GM12878 (cell line): ENCODE data around the gene ST6GALNAC3. TPM values are rescaled to one million over a fixed set of nuclear protein-coding genes. Genes with fewer than 3 reads are reported as not detected.

Source experiments
- ATAC-seq: fragments of 200-7000 bp; cut with Tn5 transposase; 3 replicates; pipeline ENCODE4 v1.9.1; 2020; ENCODE audit warnings: mild to moderate bottlenecking, moderate library complexity
- BruUV-seq: library from RNA; stranded (reverse); fragments of 400-500 nt; replicated peaks from 2 replicates; lab custom pipeline; 2021; lab: Mats Ljungman, UMichigan
- CTCF ChIA-PET: fragments of 300-600 bp; sonication (Branson Sonifier 250); formaldehyde crosslinking; extraction: SDS; loops from one replicate; lab custom pipeline; 2021; ENCODE audit warnings: inconsistent platforms; lab: Yijun Ruan, JAX
- POLR2A ChIA-PET: fragments of 350-600 bp; formaldehyde crosslinking; extraction: SDS; loops from one replicate; lab custom pipeline; 2021; ENCODE audit warnings: inconsistent platforms; lab: Charles Lee
- RAD21 ChIA-PET: fragments of 300-600 bp; sonication (Branson Sonifier 250); formaldehyde crosslinking; loops from one replicate; lab custom pipeline; 2023; ENCODE audit warnings: antibody characterized with exemption; ENCODE audit not compliant: unreplicated experiment; lab: Charles Lee
- SMC1A ChIA-PET: fragments of 300-600 bp; sonication (Branson Sonifier 250); formaldehyde crosslinking; loops from one replicate; lab custom pipeline; 2023; ENCODE audit not compliant: unreplicated experiment, uncharacterized antibody; lab: Charles Lee
- DNase-seq: peaks from one replicate; pipeline ENCODE4 v3.0.0-alpha.2; 2011; ENCODE audit warnings: low read depth, low spot score
- FAIRE-seq: peaks from 3 replicates; lab custom pipeline; 2011; peaks lifted over from hg19 to GRCh38; lab: Jason Lieb, UNC
- H2AFZ ChIP-seq: 2 replicates; pipeline ENCODE4 v1.6.0; 2011; ENCODE audit warnings: low read depth, low read length, control low read depth; ENCODE audit not compliant: control insufficient read depth
- H3K27ac ChIP-seq: 2 replicates; pipeline ENCODE4 v1.5.1; 2011; ENCODE audit warnings: control low read depth; ENCODE audit not compliant: control insufficient read depth, insufficient read depth
- H3K27me3 ChIP-seq, 2 experiments: replicated peaks in 1 of 2; 2 replicates each; pipeline versions ENCODE4 v1.6.0 to v1.6.1; 2011; ENCODE audit warnings: low read length in 1 of 2; ENCODE audit not compliant: control insufficient read depth in 2 of 2, insufficient read depth in 2 of 2
- H3K36me3 ChIP-seq, 2 experiments: 2 replicates each; pipeline ENCODE4 v1.5.1; 2011; ENCODE audit warnings: low read length in 1 of 2; ENCODE audit not compliant: control insufficient read depth in 2 of 2, insufficient read depth in 2 of 2
- H3K4me1 ChIP-seq: 2 replicates; pipeline ENCODE4 v1.6.1; 2011; ENCODE audit warnings: mild to moderate bottlenecking, low read length, moderate library complexity, mixed read lengths; ENCODE audit not compliant: control insufficient read depth, insufficient read depth
- H3K4me2 ChIP-seq: 2 replicates; pipeline ENCODE4 v1.6.0; 2011; ENCODE audit warnings: control low read depth; ENCODE audit not compliant: control insufficient read depth, insufficient read depth
- H3K4me3 ChIP-seq: fragments of 200-600 bp; sonication (generic); 2 replicates; pipeline ENCODE4 v1.5.1; 2016
- H3K79me2 ChIP-seq: 2 replicates; pipeline ENCODE4 v1.6.0; 2011; ENCODE audit warnings: low read length; ENCODE audit not compliant: control insufficient read depth, insufficient read depth
- H3K9ac ChIP-seq: 2 replicates; pipeline ENCODE4 v1.8.0; 2011; ENCODE audit warnings: low read length, control low read depth, mixed read lengths; ENCODE audit not compliant: control insufficient read depth, insufficient read depth
- H3K9me3 ChIP-seq: replicated peaks from 3 replicates; pipeline ENCODE4 v1.5.1; 2011; ENCODE audit warnings: mild to moderate bottlenecking, low read length; ENCODE audit not compliant: control insufficient read depth, insufficient read depth
- H4K20me1 ChIP-seq: 2 replicates; pipeline ENCODE4 v1.6.0; 2011; ENCODE audit not compliant: control insufficient read depth, insufficient read depth
- CBFB ChIP-seq: IDR thresholded peaks from 2 replicates; pipeline ENCODE4 v1.6.1; 2016; ENCODE audit warnings: antibody characterized with exemption, low read depth
- CHD1 ChIP-seq: IDR thresholded peaks from 2 replicates; pipeline ENCODE4 v1.6.1; 2012; ENCODE audit warnings: low read depth, low read length, improper control_type of control experiment
- E2F8 ChIP-seq: fragments of 450-650 bp; IDR thresholded peaks from 2 replicates; pipeline ENCODE4 v1.6.1; 2018; ENCODE audit warnings: mild to moderate bottlenecking, low read depth, moderate library complexity; ENCODE audit not compliant: partially characterized antibody
- ESRRA ChIP-seq: IDR thresholded peaks from 2 replicates; pipeline ENCODE4 v1.6.1; 2012; ENCODE audit warnings: mild to moderate bottlenecking, low read length, improper control_type of control experiment
- EZH2 ChIP-seq: IDR thresholded peaks from 2 replicates; pipeline ENCODE4 v1.6.1; 2012; ENCODE audit warnings: low read depth, mild to moderate bottlenecking, control low read depth, inconsistent platforms, low read length, borderline replicate concordance; ENCODE audit not compliant: control insufficient read depth
- HDAC6 ChIP-seq: fragments of 200-600 bp; sonication (generic); IDR thresholded peaks from one replicate; pipeline ENCODE4 v1.8.0; 2017; ENCODE audit warnings: antibody characterized with exemption; ENCODE audit not compliant: unreplicated experiment
- JUNB ChIP-seq: IDR thresholded peaks from 2 replicates; pipeline ENCODE4 v1.6.1; 2016; ENCODE audit warnings: antibody characterized with exemption, mild to moderate bottlenecking
- POLR2AphosphoS2 ChIP-seq: IDR thresholded peaks from 2 replicates; pipeline ENCODE4 v1.6.1; 2011; ENCODE audit warnings: low read depth, mild to moderate bottlenecking, low read length, improper control_type of control experiment, moderate library complexity
- SMARCA5 ChIP-seq: fragments of 450-650 bp; IDR thresholded peaks from 2 replicates; pipeline ENCODE4 v1.6.1; 2017; ENCODE audit warnings: mild to moderate bottlenecking
- SREBF2 ChIP-seq: IDR thresholded peaks from 2 replicates; pipeline ENCODE4 v1.6.1; 2012; ENCODE audit warnings: mild to moderate bottlenecking, low read length
- SUPT20H ChIP-seq: IDR thresholded peaks from 2 replicates; pipeline ENCODE4 v1.6.1; 2011; ENCODE audit warnings: low read depth, mild to moderate bottlenecking, low read length, moderate library complexity, borderline replicate concordance; ENCODE audit not compliant: control insufficient read depth
- WRNIP1 ChIP-seq: IDR thresholded peaks from 2 replicates; pipeline ENCODE4 v1.6.1; 2011; ENCODE audit warnings: low read depth, low read length, improper control_type of control experiment, borderline replicate concordance
- YBX1 ChIP-seq: fragments of 450-650 bp; IDR thresholded peaks from 2 replicates; pipeline ENCODE4 v1.6.1; 2016; ENCODE audit warnings: antibody characterized with exemption
- ZNF217 ChIP-seq: fragments of 450-650 bp; IDR thresholded peaks from 2 replicates; pipeline ENCODE4 v1.6.1; 2017; ENCODE audit warnings: antibody characterized with exemption, mild to moderate bottlenecking
- ZNF274 ChIP-seq: IDR thresholded peaks from one replicate; pipeline ENCODE4 v1.8.0; 2011; ENCODE audit not compliant: insufficient read length, insufficient read depth
- ZNF622 ChIP-seq: fragments of 450-650 bp; IDR thresholded peaks from 2 replicates; pipeline ENCODE4 v1.6.1; 2017; ENCODE audit warnings: mild to moderate bottlenecking, inconsistent platforms
- WGBS: methylation state at CpG from one replicate; pipeline ENCODE4 v1.1.6; 2016; ENCODE audit warnings: low lambda C conversion rate; ENCODE audit not compliant: insufficient replicate concordance, insufficient coverage; ENCODE audit errors: missing lambda C conversion rate; 5-methylcytosine and 5-hydroxymethylcytosine counted together
- in situ Hi-C: fragments of 300-500 bp; cut with MboI; formaldehyde crosslinking; loops from 9 replicates; pipeline ENCODE4 v1.14.3; 2018; ENCODE audit warnings: mixed read lengths
- intact Hi-C: fragments of 100-400 bp; cut with micrococcal nuclease; formaldehyde crosslinking; loops from one replicate; pipeline ENCODE4 v1.14.2; 2022; ENCODE audit not compliant: unreplicated experiment
- polyA plus RNA-seq, 11 experiments: library from polyadenylated mRNA; depleted of rRNA in 4 of 11; unstranded in 6 of 11; stranded (reverse) in 5 of 11; fragments of >200 nt; fragmentation: Nextera tagmentation in 4 of 11; fragmentation: Illumina TruSeq in 1 of 11; extraction: Ambion mirVana in 4 of 11; extraction: Trizol in 1 of 11; gene quantifications; 1 replicate in 1 of 11; 2 replicates in 10 of 11; pipeline versions ENCODE4 v1.2.1 to v1.2.3, GENCODE V29; 2011 to 2016; ENCODE audit warnings: inconsistent platforms in 2 of 11, missing spikeins in 2 of 11, low read depth in 1 of 11
- total RNA-seq, 4 experiments: library from RNA; depleted of rRNA in 3 of 4; stranded (reverse); fragments of >200 nt in 3 of 4; fragmentation: Illumina TruSeq in 1 of 4; extraction: Trizol in 1 of 4; gene quantifications; 2 replicates each; pipeline versions ENCODE4 v1.2.1 to v1.2.3, GENCODE V29; 2013 to 2021
- TF ChIP-seq, protein P1 (sequence below): IDR thresholded peaks from 2 replicates; pipeline ENCODE4 v1.6.1; 2011; ENCODE audit warnings: low read depth, low read length, improper control_type of control experiment, borderline replicate concordance
- TF ChIP-seq, protein P2 (sequence below): fragments of 450-650 bp; IDR thresholded peaks from 2 replicates; pipeline ENCODE4 v1.6.1; 2016; ENCODE audit warnings: mild to moderate bottlenecking, moderate library complexity, borderline replicate concordance

The ST6GALNAC3 gene
- total and polyA plus RNA-seq, 10 of the 15 experiments (the other 5 are each of a cell fraction or from before 2014, with no cell fraction given), result 0.04 to 0.68 (median 0.18) TPM; not detected in 3

DNA sequence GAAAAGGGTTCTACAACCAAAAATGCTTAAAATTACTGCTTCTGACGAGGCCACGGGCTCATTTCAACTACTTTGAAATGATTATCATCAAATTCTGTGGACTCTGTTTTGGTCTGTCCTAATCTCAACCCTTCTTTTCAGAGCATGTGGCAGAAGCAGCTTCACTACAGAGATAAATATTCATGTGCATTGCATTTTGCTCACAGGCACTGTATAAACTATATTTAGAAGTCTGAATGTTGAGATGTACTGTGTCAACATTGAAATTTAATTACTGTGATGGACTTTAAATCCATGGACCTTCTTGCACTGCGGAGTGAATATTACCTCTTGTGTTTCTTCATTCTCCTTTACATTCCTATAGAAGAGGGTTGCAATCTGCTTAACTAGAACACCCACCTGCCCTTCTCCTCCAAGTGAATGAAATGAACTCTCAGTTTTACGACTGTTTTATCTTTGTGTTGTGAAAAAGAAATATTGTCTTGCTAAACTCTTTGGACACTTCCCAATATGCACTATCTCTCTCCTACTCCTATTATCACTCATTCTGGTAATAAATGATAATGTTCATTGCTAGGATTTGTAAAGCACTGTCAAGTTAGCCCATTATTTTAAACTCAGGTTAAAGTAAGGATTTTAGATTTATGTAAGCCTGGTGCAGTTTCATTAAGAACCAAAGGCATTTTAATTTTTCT lies 511.6 kb downstream of the ST6GALNAC3 start:
- ChIA-PET POLR2A (no interaction called here), RAD21 (no interaction called here)
- TF ChIP-seq POLR2AphosphoS2 (no peak), EZH2 (no peak), CHD1 (no peak), ZNF274 (no peak), CBFB (no peak), E2F8 (no peak), SREBF2 (no peak), SMARCA5 (no peak), SUPT20H (no peak), ZNF217 (no peak), JUNB (no peak), HDAC6 (no peak), ESRRA (no peak), YBX1 (no peak), ZNF622 (no peak), WRNIP1 (no peak)
- TF ChIP-seq, protein P1, sequence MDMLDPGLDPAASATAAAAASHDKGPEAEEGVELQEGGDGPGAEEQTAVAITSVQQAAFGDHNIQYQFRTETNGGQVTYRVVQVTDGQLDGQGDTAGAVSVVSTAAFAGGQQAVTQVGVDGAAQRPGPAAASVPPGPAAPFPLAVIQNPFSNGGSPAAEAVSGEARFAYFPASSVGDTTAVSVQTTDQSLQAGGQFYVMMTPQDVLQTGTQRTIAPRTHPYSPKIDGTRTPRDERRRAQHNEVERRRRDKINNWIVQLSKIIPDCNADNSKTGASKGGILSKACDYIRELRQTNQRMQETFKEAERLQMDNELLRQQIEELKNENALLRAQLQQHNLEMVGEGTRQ, result no peak
- TF ChIP-seq, protein P2, sequence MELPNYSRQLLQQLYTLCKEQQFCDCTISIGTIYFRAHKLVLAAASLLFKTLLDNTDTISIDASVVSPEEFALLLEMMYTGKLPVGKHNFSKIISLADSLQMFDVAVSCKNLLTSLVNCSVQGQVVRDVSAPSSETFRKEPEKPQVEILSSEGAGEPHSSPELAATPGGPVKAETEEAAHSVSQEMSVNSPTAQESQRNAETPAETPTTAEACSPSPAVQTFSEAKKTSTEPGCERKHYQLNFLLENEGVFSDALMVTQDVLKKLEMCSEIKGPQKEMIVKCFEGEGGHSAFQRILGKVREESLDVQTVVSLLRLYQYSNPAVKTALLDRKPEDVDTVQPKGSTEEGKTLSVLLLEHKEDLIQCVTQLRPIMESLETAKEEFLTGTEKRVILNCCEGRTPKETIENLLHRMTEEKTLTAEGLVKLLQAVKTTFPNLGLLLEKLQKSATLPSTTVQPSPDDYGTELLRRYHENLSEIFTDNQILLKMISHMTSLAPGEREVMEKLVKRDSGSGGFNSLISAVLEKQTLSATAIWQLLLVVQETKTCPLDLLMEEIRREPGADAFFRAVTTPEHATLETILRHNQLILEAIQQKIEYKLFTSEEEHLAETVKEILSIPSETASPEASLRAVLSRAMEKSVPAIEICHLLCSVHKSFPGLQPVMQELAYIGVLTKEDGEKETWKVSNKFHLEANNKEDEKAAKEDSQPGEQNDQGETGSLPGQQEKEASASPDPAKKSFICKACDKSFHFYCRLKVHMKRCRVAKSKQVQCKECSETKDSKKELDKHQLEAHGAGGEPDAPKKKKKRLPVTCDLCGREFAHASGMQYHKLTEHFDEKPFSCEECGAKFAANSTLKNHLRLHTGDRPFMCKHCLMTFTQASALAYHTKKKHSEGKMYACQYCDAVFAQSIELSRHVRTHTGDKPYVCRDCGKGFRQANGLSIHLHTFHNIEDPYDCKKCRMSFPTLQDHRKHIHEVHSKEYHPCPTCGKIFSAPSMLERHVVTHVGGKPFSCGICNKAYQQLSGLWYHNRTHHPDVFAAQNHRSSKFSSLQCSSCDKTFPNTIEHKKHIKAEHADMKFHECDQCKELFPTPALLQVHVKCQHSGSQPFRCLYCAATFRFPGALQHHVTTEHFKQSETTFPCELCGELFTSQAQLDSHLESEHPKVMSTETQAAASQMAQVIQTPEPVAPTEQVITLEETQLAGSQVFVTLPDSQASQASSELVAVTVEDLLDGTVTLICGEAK, result no peak

More for the DNA sequence above, 511.6 kb downstream of the ST6GALNAC3 start:
- ChIA-PET CTCF (no interaction called here), SMC1A (interaction anchor here (0.9 kb wide), 2 partner anchors 11 to 164 kb away, joined by 3 read pairs; no protein-coding TSS in a partner anchor)
- H3K9ac ChIP-seq, result no peak overlapping the region
- no peaks in the 10 kb centered on the region for H4K20me1 ChIP-seq
- no peaks in the 10 kb centered on the region for H3K36me3 ChIP-seq
- no peak overlapping the region for H3K4me3 ChIP-seq
- ATAC-seq, result no peak
- no peak overlapping the region for H2AFZ ChIP-seq
- H3K4me1 ChIP-seq, result no peaks in the 10 kb centered on the region
- 7% methylated on average over 4 of the region's 4 CpGs for WGBS
- no peak overlapping the region for H3K27ac ChIP-seq
- in situ Hi-C loops, result no loop called here
- DNase-seq, result no peak
- no peak for FAIRE-seq
- H3K79me2 ChIP-seq, result no peaks in the 10 kb centered on the region
- no peak overlapping the region for H3K4me2 ChIP-seq
- H3K27me3 ChIP-seq, result no peaks in the 10 kb centered on the region
- intact Hi-C loops, result no loop called here
- no TSS peak for BruUV-seq
- H3K9me3 ChIP-seq, result no peaks in the 10 kb centered on the region
